HTERT RPE-1 (cell line): Measurements from ENCODE around the gene EXD1.

ENCODE experiments used
- in situ Hi-C: fragments of 300-500 bp; cut with MboI; formaldehyde crosslinking; loops from 4 replicates; pipeline ENCODE4 v1.14.3; 2020; ENCODE audit warnings: low sequenced_read_pairs

The EXD1 gene

DNA sequence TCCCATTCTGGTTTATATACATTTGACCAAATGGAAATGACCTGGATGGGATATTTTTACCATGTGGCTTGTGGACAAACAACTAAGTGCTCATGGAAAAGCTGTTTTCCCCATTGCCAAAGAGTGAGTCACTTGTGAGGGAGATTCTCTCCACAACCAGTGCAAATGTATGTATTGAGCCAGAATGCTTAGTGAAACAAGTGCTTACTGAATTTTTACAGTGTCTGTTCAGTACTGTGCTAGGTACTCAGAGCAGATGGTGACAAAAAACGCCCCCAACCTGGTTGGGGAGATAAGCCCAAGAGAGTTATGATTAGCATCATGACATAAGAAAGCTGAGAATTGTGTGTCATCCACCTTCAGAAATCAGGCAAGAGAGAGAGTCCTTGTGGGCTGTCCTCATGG lies 2.8 kb upstream of the EXD1 start:
- in situ Hi-C loops = no loop called here

DNA sequence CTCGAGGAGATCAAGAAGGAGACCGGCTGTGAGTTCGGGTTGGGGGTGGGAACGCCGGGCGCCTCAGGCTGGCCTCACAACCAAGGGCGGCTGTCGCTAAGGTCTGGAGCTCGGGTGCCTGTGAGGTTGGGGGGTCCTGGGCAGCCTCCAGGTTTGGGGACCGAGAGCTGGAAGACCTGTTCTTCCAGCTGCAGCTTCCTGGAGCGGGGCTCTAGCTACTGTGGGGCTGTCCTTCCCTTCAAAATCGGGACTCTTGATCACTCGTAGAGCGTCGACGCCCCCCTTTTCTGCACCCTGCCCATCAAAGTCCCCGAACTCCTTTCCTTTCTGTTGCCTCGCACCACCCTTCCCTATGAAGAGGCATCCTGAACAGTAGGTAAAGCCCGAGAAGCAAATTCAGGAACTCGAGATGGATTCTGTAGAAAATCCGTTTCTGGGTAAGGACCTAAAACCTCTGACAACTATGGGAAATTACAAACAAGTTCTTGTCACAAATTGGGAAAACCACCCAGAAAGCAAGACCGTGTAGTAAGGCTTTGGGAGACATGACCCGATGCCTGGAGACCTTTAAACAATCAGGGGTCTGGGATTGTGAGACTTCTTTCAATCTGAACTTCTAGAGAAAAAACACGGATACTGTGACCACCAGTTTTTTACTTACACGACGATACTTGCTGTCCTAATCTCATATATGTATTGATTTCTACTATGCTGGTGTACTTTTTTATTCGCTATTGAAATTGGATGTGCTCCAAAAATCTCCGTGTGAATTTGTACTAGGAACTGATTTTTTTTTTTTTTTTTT lies 1.1 kb upstream of the EXD1 start:
- in situ Hi-C loops = no loop called here

DNA sequence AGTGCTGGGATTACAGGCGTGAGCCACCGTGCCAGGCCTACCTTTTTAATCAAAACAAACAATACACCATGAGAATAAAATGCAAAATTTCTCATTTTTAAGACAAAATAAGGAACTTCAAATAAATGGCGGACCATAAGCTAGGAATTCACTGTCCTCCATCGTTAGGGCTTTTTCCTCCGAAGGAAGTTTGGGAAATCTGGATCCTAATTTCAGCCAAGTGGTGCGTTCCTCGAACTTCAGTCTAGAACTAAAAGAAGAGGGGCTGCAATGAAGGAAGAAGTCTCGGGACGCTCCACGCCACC lies 260 bp downstream of the EXD1 start:
- in situ Hi-C loops = no loop called here

DNA sequence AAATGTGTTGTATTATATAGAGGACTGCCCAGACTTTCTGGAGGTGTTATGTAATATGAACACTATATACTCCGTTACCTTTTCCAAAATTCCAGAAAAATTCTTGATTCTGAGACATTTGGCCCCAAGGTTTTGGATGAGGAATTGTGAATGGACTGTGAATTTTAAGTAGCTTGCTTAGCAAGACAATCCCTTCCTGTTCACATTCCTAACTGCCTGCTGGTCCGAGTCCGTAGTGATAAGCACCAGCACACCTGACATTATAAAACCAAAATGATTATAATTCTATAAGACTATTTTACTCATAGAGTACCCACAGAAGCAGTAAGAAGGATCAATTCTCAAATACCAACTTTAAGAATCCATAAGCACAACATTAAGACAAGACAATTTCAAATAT lies 11.2 kb downstream of the EXD1 start:
- in situ Hi-C loops = no loop called here

DNA sequence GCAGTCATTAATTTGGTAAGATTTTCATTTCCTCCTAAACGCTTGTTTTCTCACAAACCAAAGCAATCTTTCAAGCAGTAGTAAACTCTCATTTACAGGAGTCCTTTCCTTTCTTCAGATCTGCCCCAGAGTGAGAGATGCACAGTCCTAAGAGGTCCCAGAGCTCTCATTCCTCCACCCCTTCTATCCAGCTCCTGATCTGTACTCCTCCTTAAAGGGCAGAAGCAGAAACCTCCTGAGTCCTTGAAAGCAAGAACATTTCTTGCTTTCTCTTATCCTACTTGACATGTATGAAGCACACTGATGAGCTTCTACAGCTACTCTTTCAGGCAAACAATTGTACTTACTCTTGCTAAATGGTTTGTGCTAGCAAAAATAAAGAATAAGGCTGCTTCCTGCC lies 11.7 kb downstream of the EXD1 start:
- in situ Hi-C loops = no loop called here

- in situ Hi-C loops = no loop called here
Measured at GRCh38 chr15:41215708-41216107, 14.8 kb downstream of the EXD1 start.

DNA sequence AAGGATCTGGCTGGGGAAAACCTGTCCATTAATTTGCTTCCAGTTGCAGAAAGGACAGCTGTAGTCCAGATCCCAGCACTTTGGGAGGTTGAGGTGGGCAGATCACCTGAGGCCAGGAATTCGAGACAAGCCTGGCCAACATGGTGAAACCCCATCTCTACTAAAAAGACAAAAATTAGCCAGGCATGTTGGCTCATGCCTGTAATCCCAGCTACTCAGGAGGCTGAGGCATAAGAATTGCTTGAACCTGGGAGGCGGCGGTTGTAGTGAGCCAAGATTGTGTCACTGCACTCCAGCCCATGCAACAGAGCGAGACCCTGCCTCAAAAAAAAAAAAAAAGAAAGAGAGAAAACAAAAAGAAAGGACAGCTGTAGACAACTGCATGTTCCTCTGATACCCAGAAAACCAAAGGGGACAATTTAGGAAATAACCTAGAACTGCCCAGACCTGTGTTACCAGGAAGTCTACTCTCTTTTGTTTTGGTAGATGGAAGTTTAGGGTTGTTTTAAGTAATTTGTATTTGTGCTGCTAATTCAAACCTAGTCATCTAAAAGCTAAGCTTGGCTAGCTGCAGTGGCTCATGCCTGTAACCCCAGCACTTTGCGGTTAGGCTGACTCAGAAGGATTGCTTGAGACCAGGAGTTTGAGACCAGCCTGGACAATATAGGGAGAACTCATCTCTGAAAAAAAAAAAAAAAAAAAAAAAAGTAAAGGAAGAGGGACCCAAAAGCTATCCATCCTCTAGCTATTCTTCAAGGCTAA lies 22.7 kb downstream of the EXD1 start:
- in situ Hi-C loops = no loop called here

DNA sequence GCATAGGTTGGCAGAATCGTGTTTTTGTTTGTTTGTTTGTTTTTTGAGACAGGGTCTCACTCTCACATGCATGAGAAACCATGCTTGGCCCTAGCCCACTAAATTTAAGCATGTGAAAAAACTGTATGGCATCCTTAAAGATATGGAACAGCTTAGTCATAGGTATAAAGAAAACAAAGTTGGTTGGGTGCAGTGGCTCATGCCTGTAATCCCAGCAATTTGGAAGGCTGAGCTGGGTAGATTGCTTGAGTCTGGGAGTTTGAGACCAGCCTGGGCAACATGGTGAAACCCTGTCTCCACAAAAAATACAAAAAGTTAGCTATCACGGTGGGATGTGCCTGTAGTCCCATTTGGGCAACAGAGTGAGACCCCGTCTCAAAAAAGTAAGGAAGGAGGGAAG lies 25.2 kb downstream of the EXD1 start:
- in situ Hi-C loops = no loop called here

- in situ Hi-C loops = no loop called here
Measured at GRCh38 chr15:41203395-41203794, 27.2 kb downstream of the EXD1 start.

- in situ Hi-C loops = no loop called here
Measured at GRCh38 chr15:41199470-41199869, 31.1 kb downstream of the EXD1 start.

DNA sequence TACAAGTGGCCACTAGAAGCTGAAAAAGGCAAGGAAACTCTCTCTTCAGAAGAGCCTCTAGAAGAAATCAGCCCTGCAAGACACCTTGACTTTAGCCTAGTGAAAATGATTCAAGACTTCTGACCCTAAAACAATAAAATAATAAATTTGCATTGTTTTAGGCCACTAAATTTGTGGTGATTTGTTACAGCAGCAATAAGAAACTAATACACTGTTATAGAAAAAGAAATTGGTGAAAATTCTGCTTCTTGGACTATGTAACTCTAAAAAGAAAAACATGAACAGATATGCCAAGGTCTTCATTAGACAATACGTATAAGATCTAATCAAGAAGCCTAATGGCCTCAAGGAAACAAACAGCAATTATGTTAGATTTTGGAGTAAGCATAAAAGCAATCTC lies 36.1 kb downstream of the EXD1 start:
- in situ Hi-C loops = no loop called here

- in situ Hi-C loops = no loop called here
Measured at GRCh38 chr15:41183581-41183980, 47.0 kb downstream of the EXD1 start.

DNA sequence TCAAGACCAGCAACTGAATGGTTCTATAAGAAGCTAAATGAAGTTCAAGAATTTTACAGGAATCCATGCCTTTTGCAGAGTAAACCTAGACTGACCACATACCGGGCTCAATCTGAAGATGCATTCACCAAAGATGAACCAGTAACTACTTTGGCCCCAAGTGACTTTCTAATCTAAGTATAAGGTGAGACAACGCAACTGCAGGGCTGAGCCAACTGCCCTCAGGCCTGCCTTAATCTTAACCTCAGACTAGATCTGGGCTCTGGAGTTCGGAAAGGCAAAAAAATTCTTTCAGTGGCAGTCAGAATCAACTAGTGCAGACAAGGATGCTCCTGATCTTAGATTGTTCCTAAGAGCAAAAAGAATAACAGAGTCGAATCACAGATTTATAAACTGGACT lies 48.3 kb downstream of the EXD1 start:
- in situ Hi-C loops = no loop called here

- in situ Hi-C loops = no loop called here
Measured at GRCh38 chr15:41180206-41180789, 50.3 kb downstream of the EXD1 start.

- in situ Hi-C loops = no loop called here
Measured at GRCh38 chr15:41169781-41170180, 60.8 kb downstream of the EXD1 start.

DNA sequence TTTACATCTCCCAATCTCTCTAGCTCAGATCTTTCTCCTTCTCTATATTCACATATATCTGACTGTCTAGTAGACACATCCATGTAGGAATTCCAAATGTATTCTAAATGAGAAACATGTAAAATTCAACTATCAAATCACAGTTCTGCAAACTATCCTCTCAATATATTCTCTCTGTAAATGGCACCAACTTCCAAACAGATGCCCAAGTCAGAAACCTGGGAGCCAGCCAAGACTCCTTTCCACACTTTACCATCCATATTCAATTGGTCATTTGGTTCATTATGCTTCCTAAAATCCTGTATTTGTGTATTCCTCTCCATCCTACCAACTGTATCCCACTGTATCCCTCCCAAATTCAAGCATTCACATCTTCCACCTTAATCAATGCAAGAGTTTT lies 61.5 kb downstream of the EXD1 start:
- in situ Hi-C loops = no loop called here

- in situ Hi-C loops = no loop called here
Measured at GRCh38 chr15:41161736-41162135, 68.8 kb downstream of the EXD1 start.

GRCh38 chr15:41161336-41161735 lies 69.2 kb downstream of the EXD1 start:
- in situ Hi-C loops = no loop called here

DNA sequence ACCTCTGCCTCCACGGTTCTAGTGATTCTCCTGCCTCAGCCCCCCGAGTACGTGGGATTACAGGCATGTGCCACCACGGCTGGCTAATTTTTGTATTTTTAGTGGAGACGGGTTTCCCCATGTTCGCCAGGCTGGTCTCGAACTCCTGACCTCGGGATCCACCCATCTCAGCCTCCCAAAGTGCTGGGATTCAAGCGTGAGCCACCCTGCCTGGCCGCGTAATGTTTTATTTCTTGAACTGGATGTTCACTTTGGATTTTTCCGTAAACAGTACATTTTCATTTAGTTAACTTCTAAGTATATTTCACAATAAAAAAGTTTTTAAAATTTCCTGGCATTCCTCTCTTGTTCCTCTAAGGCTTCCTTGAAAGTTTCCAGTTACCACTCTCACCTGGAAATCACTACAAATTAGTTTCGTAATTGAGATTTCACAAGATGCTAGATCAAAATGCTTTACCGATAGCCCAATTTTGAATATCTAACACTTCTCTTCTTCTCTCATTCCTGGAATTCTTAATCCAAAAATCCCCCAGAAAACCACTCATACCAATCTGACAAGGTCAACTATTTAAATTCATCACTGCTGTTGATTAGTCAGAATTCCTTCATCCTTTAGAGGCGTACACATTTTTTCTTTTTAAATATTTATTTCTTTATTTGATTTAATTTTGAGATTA lies 69.8 kb downstream of the EXD1 start:
- in situ Hi-C loops = no loop called here

GRCh38 chr15:41154412-41154811 lies 76.1 kb downstream of the EXD1 start:
- in situ Hi-C loops = no loop called here

GRCh38 chr15:41153733-41154132 lies 76.8 kb downstream of the EXD1 start:
- in situ Hi-C loops = no loop called here
